Transverse colon (tissue), 4 donors: ENCODE results near the gene PLCH1.

Experiments used
- CTCF ChIP-seq, 5 experiments: fragments of 200-600 bp in 3 of 5; fragments of 450-650 bp in 2 of 5; sonication (generic) in 3 of 5; IDR thresholded peaks; 1 replicate in 2 of 5; 2 replicates in 3 of 5; pipeline ENCODE4 v1.5.1; 2016 to 2017; ENCODE audit warnings: antibody characterized with exemption in 5 of 5, inconsistent platforms in 3 of 5, mild to moderate bottlenecking in 2 of 5, moderate library complexity in 1 of 5
- POLR2AphosphoS5 ChIP-seq, 3 donors: sonication (generic); formaldehyde crosslinking; IDR thresholded peaks; one replicate each; pipeline ENCODE4 v1.6.1; 2016; ENCODE audit warnings: antibody characterized with exemption in 3 of 3

GRCh38 chr3:155497930-155498647 lies 246.8 kb downstream of the PLCH1 start:
- TF ChIP-seq POLR2AphosphoS5 (IDR thresholded peaks at IDR 0.05), result no peak
- TF ChIP-seq CTCF (IDR thresholded peaks at IDR 0.05), result no peak
